ENCODE results near the gene INPP5A. TPM values are rescaled to one million over a fixed set of nuclear protein-coding genes. Genes with fewer than 3 reads are reported as not detected.
A peak's percentile ranks its signal among the peaks of the same experiment; 100 is the strongest.

INPP5A gene
- total and polyA plus RNA-seq, 10 of the 15 experiments (the other 5 are each of a cell fraction or from before 2014, with no cell fraction given) = 0.52 to 15.0 (median 6.3) TPM

- no peak for FAIRE-seq
- Histone ChIP-seq H3K9me3 (replicated peaks; ENCODE audit: control insufficient read depth, insufficient read depth, low read length) (no peaks in the 10 kb centered on the region), H3K4me2 (ENCODE audit: control insufficient read depth, insufficient read depth) (no peak overlapping the region), H3K4me3 (no peak overlapping the region), H3K9ac (ENCODE audit: control insufficient read depth, insufficient read depth, low read length) (no peak overlapping the region), H4K20me1 (ENCODE audit: control insufficient read depth, insufficient read depth) (no peaks in the 10 kb centered on the region), H3K27me3 (replicated peaks in 1 of 2; ENCODE audit: control insufficient read depth in 2 of 2, insufficient read depth in 2 of 2, low read length in 1 of 2) (no peaks in the 10 kb centered on the region), H3K27ac (ENCODE audit: control insufficient read depth, insufficient read depth) (no peak overlapping the region), H3K36me3 (ENCODE audit: control insufficient read depth in 2 of 2, insufficient read depth in 2 of 2, low read length in 1 of 2) (peaks cover 0 to 5% of the 10 kb centered on the region in 2 experiments; a peak in 2 of 4 replicates), H3K4me1 (ENCODE audit: control insufficient read depth, insufficient read depth, low read length) (no peaks in the 10 kb centered on the region), H3K79me2 (ENCODE audit: control insufficient read depth, insufficient read depth, low read length) (no peaks in the 10 kb centered on the region), H2AFZ (ENCODE audit: control insufficient read depth, low read depth, low read length) (no peak overlapping the region)
- ChIA-PET CTCF (interaction anchor here (2.0 kb wide), 1 partner anchor 8 kb away, joined by 4 read pairs; no protein-coding TSS in a partner anchor), SMC1A (ENCODE audit: uncharacterized antibody, unreplicated experiment) (interaction anchor here (0.6 kb wide), 1 partner anchor 13 kb away, joined by 3 read pairs; no protein-coding TSS in a partner anchor), RAD21 (ENCODE audit: unreplicated experiment) (no interaction called here), POLR2A (no interaction called here)
- intact Hi-C loops (cut with micrococcal nuclease; ENCODE audit: unreplicated experiment) = no loop called here
- in situ Hi-C loops (cut with MboI) = no loop called here
- BruUV-seq (replicated peaks) = no TSS peak
- no peak for TF ChIP-seq IKZF2 (IDR thresholded peaks at IDR 0.05)
- no peak for TF ChIP-seq RELA (IDR thresholded peaks at IDR 0.05; ENCODE audit: borderline replicate concordance, partially characterized antibody)
- no peak for TF ChIP-seq NR2C2 (IDR thresholded peaks at IDR 0.05; ENCODE audit: borderline replicate concordance, control insufficient read depth, insufficient read length, low read depth)
- no peak for TF ChIP-seq MXI1 (IDR thresholded peaks at IDR 0.05; ENCODE audit: low read depth, low read length)
- no peak for TF ChIP-seq BCL11A (IDR thresholded peaks at IDR 0.05; ENCODE audit: low read depth, low read length)
- TF ChIP-seq ZNF24 (IDR thresholded peaks at IDR 0.05) = no peak
- TF ChIP-seq JUNB (IDR thresholded peaks at IDR 0.05) = no peak
- 78% methylated on average over 17 of the region's 18 CpGs for WGBS (ENCODE audit: insufficient coverage, insufficient replicate concordance, low lambda C conversion rate, missing lambda C conversion rate)
- no peak for ATAC-seq
- DNase-seq (ENCODE audit: low read depth, low spot score) = no peak
Observed at GRCh38 chr10:132651511-132652029, 114.0 kb downstream of the INPP5A start.

DNA sequence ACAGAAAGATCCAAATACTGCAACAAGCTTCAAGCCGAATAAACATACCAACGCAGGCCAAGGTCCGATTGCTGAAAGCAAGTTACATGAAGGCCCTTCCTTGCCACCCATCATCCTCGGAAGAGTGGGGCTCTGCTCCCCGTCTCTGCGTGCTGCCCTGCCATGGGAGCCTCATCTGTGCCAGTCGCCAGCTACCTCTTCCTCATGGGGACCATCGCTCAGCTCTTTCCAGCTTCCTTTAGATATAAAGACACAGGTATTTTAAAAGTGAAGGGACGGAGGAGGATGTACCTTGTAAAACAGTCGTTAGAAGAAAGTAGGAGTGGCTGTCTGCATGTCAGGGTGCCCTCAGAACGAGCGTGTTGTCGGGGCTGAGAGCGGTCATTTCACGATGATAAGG lies 114.9 kb downstream of the INPP5A start:
- H3K4me2 ChIP-seq (ENCODE audit: control insufficient read depth, insufficient read depth) = no peak overlapping the region
- WGBS (ENCODE audit: insufficient coverage, insufficient replicate concordance, low lambda C conversion rate, missing lambda C conversion rate) = 92% methylated on average over 13 of the region's 15 CpGs
- BruUV-seq (replicated peaks) = TSS peak; percentile 50
- H3K9me3 ChIP-seq (replicated peaks; ENCODE audit: control insufficient read depth, insufficient read depth, low read length) = no peaks in the 10 kb centered on the region
- H2AFZ ChIP-seq (ENCODE audit: control insufficient read depth, low read depth, low read length) = no peak overlapping the region
- ChIA-PET POLR2A (no interaction called here), RAD21 (ENCODE audit: unreplicated experiment) (no interaction called here), SMC1A (ENCODE audit: uncharacterized antibody, unreplicated experiment) (interaction anchor here (0.6 kb wide), 1 partner anchor 12 kb away, joined by 3 read pairs; no protein-coding TSS in a partner anchor), CTCF (interaction anchor here (2.0 kb wide), 1 partner anchor 9 kb away, joined by 4 read pairs; no protein-coding TSS in a partner anchor)
- no peak for FAIRE-seq
- no peak overlapping the region for H3K9ac ChIP-seq (ENCODE audit: control insufficient read depth, insufficient read depth, low read length)
- peaks cover 0 to 5% of the 10 kb centered on the region in 2 experiments; a peak in 2 of 4 replicates for H3K36me3 ChIP-seq (ENCODE audit: control insufficient read depth in 2 of 2, insufficient read depth in 2 of 2, low read length in 1 of 2)
- in situ Hi-C loops (cut with MboI) = no loop called here
- no peak overlapping the region for H3K27ac ChIP-seq (ENCODE audit: control insufficient read depth, insufficient read depth)
- H3K4me1 ChIP-seq (ENCODE audit: control insufficient read depth, insufficient read depth, low read length) = no peaks in the 10 kb centered on the region
- DNase-seq (ENCODE audit: low read depth, low spot score) = no peak
- no peaks in the 10 kb centered on the region for H3K79me2 ChIP-seq (ENCODE audit: control insufficient read depth, insufficient read depth, low read length)
- H4K20me1 ChIP-seq (ENCODE audit: control insufficient read depth, insufficient read depth) = no peaks in the 10 kb centered on the region
- ATAC-seq = no peak
- H3K27me3 ChIP-seq (replicated peaks in 1 of 2; ENCODE audit: control insufficient read depth in 2 of 2, insufficient read depth in 2 of 2, low read length in 1 of 2) = no peaks in the 10 kb centered on the region
- intact Hi-C loops (cut with micrococcal nuclease; ENCODE audit: unreplicated experiment) = no loop called here
- no peak overlapping the region for H3K4me3 ChIP-seq
- no peak for TF ChIP-seq FOXM1 (IDR thresholded peaks at IDR 0.05; ENCODE audit: low read depth, low read length)
- no peak for TF ChIP-seq RAD21 (IDR thresholded peaks at IDR 0.05; ENCODE audit: insufficient read depth, low read depth, low read length)
- no peak for TF ChIP-seq ZBED1 (IDR thresholded peaks at IDR 0.05; ENCODE audit: borderline replicate concordance)
- no peak for TF ChIP-seq CREM (IDR thresholded peaks at IDR 0.05; ENCODE audit: low read depth)
- no peak for TF ChIP-seq BCL3 (IDR thresholded peaks at IDR 0.05; ENCODE audit: borderline replicate concordance, insufficient read depth, low read depth, low read length, poor library complexity, severe bottlenecking)
- TF ChIP-seq, protein P1, sequence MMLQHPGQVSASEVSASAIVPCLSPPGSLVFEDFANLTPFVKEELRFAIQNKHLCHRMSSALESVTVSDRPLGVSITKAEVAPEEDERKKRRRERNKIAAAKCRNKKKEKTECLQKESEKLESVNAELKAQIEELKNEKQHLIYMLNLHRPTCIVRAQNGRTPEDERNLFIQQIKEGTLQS (IDR thresholded peaks at IDR 0.05; ENCODE audit: borderline replicate concordance, extremely low read depth, low read depth, low read length) = no peak
- no peak for TF ChIP-seq FOS (IDR thresholded peaks at IDR 0.05; ENCODE audit: borderline replicate concordance, extremely low read depth, insufficient read length)
- TF ChIP-seq MEF2A (IDR thresholded peaks at IDR 0.05; ENCODE audit: insufficient read depth, low read depth, low read length) = no peak
- no peak for TF ChIP-seq TCF12 (IDR thresholded peaks at IDR 0.05; ENCODE audit: low read depth, low read length)
- TF ChIP-seq JUND (IDR thresholded peaks at IDR 0.05; ENCODE audit: low read depth, low read length) = no peak
- TF ChIP-seq SP1 (IDR thresholded peaks at IDR 0.05; ENCODE audit: low read depth, low read length) = no peak
- no peak for TF ChIP-seq ZNF274 (IDR thresholded peaks at IDR 0.05; ENCODE audit: insufficient read depth, insufficient read length)

Measured in GM12878 (cell line).